HCT116 (cell line): ENCODE data around the gene SCML2. TPM values are rescaled to one million over a fixed set of nuclear protein-coding genes. Genes with fewer than 3 reads are reported as not detected.

Experiments
- ATAC-seq: fragments of 200-7000 bp; cut with Tn5 transposase; 2 replicates; pipeline ENCODE4 v1.9.1; 2020; ENCODE audit warnings: mild to moderate bottlenecking, moderate library complexity
- BruUV-seq: library from RNA; stranded (reverse); fragments of 400-500 nt; replicated peaks from 2 replicates; lab custom pipeline; 2021; lab: Mats Ljungman, UMichigan
- CTCF ChIA-PET: fragments of 300-600 bp; sonication (Branson Sonifier 250); formaldehyde crosslinking; loops from one replicate; lab custom pipeline; 2021; ENCODE audit warnings: antibody characterized with exemption; lab: Charles Lee
- POLR2A ChIA-PET: fragments of 300-600, 350-600 bp; sonication (Branson Sonifier 250); formaldehyde crosslinking; loops from one replicate; lab custom pipeline; 2021; ENCODE audit warnings: antibody characterized with exemption; lab: Charles Lee
- RAD21 ChIA-PET, 2 experiments: fragments of 300-600 bp; sonication (Branson Sonifier 250); formaldehyde crosslinking; loops; one replicate each; lab custom pipeline; 2023; ENCODE audit warnings: low total read pairs in 2 of 2; ENCODE audit not compliant: uncharacterized antibody in 2 of 2, unreplicated experiment in 2 of 2, low non-redundant PET in 1 of 2; lab: Charles Lee
- DNase-seq: peaks from one replicate; pipeline ENCODE4 v3.0.0-alpha.2; 2010; ENCODE audit warnings: low read depth, low spot score
- H2AFZ ChIP-seq: fragments of 200-600 bp; shearing (Covaris generic), sonication (generic); 2 replicates; pipeline ENCODE4 v1.6.1; 2017; ENCODE audit warnings: low read depth, mixed run types, mixed read lengths, antibody characterized with exemption, low read length; ENCODE audit not compliant: poor library complexity, severe bottlenecking
- H3K27ac ChIP-seq: 2 replicates; pipeline ENCODE4 v1.5.1; 2012; ENCODE audit warnings: low read depth, low read length
- H3K27me3 ChIP-seq: fragments of 200-600 bp; sonication (generic); 2 replicates; pipeline ENCODE4 v1.6.1; 2016; ENCODE audit warnings: mixed run types, low read length, mixed read lengths; ENCODE audit not compliant: insufficient read depth
- H3K36me3 ChIP-seq, 2 experiments: fragments of 200-500 bp in 1 of 2; fragments of 200-600 bp in 1 of 2; sonication (Bioruptor generic) in 1 of 2; sonication (generic) in 1 of 2; 2 replicates each; pipeline versions ENCODE4 v1.5.1 to v1.6.1; 2014 to 2016; ENCODE audit warnings: low read length in 2 of 2, inconsistent platforms in 1 of 2, mixed read lengths in 1 of 2, mixed run types in 1 of 2; ENCODE audit not compliant: insufficient read depth in 2 of 2, control insufficient read depth in 1 of 2
- H3K4me1 ChIP-seq, 2 experiments: fragments of 200-600 bp in 1 of 2; sonication (generic) in 1 of 2; 2 replicates each; pipeline versions ENCODE4 v1.5.1 to v1.6.1; 2012 to 2017; ENCODE audit warnings: low read length in 2 of 2, inconsistent platforms in 1 of 2, mild to moderate bottlenecking in 1 of 2, mixed read lengths in 1 of 2, mixed run types in 1 of 2, moderate library complexity in 1 of 2; ENCODE audit not compliant: insufficient read depth in 2 of 2, control insufficient read depth in 1 of 2
- H3K4me2 ChIP-seq: fragments of 200-600 bp; sonication (generic); 2 replicates; pipeline ENCODE4 v1.6.1; 2017; ENCODE audit warnings: mixed run types, low read length, mixed read lengths
- H3K4me3 ChIP-seq, 2 experiments: fragments of 200-600 bp in 1 of 2; sonication (generic) in 1 of 2; replicated peaks in 1 of 2; 2 replicates each; pipeline ENCODE4 v1.5.1; 2011 to 2016; ENCODE audit warnings: low read length in 2 of 2, control low read depth in 1 of 2, low read depth in 1 of 2, mild to moderate bottlenecking in 1 of 2, mixed read lengths in 1 of 2, mixed run types in 1 of 2
- H3K79me2 ChIP-seq: fragments of 200-600 bp; sonication (generic); 2 replicates; pipeline ENCODE4 v1.6.1; 2017; ENCODE audit warnings: mild to moderate bottlenecking, mixed run types, low read length, moderate library complexity, mixed read lengths; ENCODE audit not compliant: insufficient read depth
- H3K9ac ChIP-seq: fragments of 200-600 bp; sonication (generic); 2 replicates; pipeline ENCODE4 v1.6.1; 2016; ENCODE audit warnings: low read length, mixed read lengths
- H3K9me2 ChIP-seq: fragments of 200-600 bp; sonication (generic), shearing (Covaris generic); 2 replicates; pipeline ENCODE4 v1.6.1; 2017; ENCODE audit warnings: mixed run types, mild to moderate bottlenecking, moderate library complexity; ENCODE audit not compliant: insufficient read depth
- H3K9me3 ChIP-seq, 2 experiments: fragments of 200-500 bp in 1 of 2; fragments of 200-600 bp in 1 of 2; sonication (Bioruptor generic) in 1 of 2; sonication (generic) in 1 of 2; 2 replicates each; pipeline ENCODE4 v1.6.1; 2014 to 2017; ENCODE audit warnings: low read length in 2 of 2, mixed read lengths in 2 of 2, inconsistent platforms in 1 of 2, low read depth in 1 of 2, mild to moderate bottlenecking in 1 of 2, mixed run types in 1 of 2, moderate library complexity in 1 of 2; ENCODE audit not compliant: control insufficient read depth in 1 of 2, insufficient read depth in 1 of 2
- H4K20me1 ChIP-seq: fragments of 200-600 bp; sonication (generic), shearing (Covaris generic); 2 replicates; pipeline ENCODE4 v1.6.1; 2017; ENCODE audit warnings: mixed run types, mild to moderate bottlenecking, moderate library complexity; ENCODE audit not compliant: insufficient read depth
- ATF3 ChIP-seq: IDR thresholded peaks from 2 replicates; pipeline ENCODE4 v1.6.1; 2012
- CBX3 ChIP-seq: IDR thresholded peaks from 2 replicates; pipeline ENCODE4 v1.6.1; 2012; ENCODE audit warnings: low read depth
- CTCF ChIP-seq, 3 experiments: fragments of 200-600 bp in 1 of 3; sonication (generic) in 1 of 3; IDR thresholded peaks in 2 of 3; conservative IDR thresholded peaks in 1 of 3; 2 replicates each; pipeline ENCODE4 v1.5.1; 2012 to 2017; ENCODE audit warnings: low read depth in 2 of 3, low read length in 2 of 3, antibody characterized with exemption in 1 of 3, borderline replicate concordance in 1 of 3, control low read depth in 1 of 3, mild to moderate bottlenecking in 1 of 3, mixed read lengths in 1 of 3, mixed run types in 1 of 3, moderate library complexity in 1 of 3; ENCODE audit not compliant: insufficient read depth in 1 of 3
- EGR1 ChIP-seq: IDR thresholded peaks from 2 replicates; pipeline ENCODE4 v1.6.1; 2012; ENCODE audit warnings: low read depth
- EZH2phosphoT487 ChIP-seq: fragments of 200-600 bp; IDR thresholded peaks from 2 replicates; pipeline ENCODE4 v1.6.1; 2018; ENCODE audit warnings: antibody characterized with exemption, borderline replicate concordance
- POLR2AphosphoS5 ChIP-seq: IDR thresholded peaks from 2 replicates; pipeline ENCODE4 v1.6.1; 2011; ENCODE audit warnings: mild to moderate bottlenecking, low read depth, low read length, moderate library complexity
- RAD21 ChIP-seq: IDR thresholded peaks from 2 replicates; pipeline ENCODE4 v1.6.1; 2012; ENCODE audit warnings: low read depth, mild to moderate bottlenecking
- SP1 ChIP-seq: IDR thresholded peaks from 2 replicates; pipeline ENCODE4 v1.6.1; 2012; ENCODE audit warnings: low read depth
- SRF ChIP-seq: IDR thresholded peaks from 2 replicates; pipeline ENCODE4 v1.6.1; 2012; ENCODE audit warnings: low read depth
- YY1 ChIP-seq: IDR thresholded peaks from 2 replicates; pipeline ENCODE4 v1.6.1; 2011; ENCODE audit warnings: low read length, low read depth, moderate library complexity, mild to moderate bottlenecking; ENCODE audit not compliant: insufficient replicate concordance; ENCODE audit errors: extremely low read depth
- ZBTB33 ChIP-seq: IDR thresholded peaks from 2 replicates; pipeline ENCODE4 v1.6.1; 2011; ENCODE audit warnings: mild to moderate bottlenecking, low read length, moderate library complexity; ENCODE audit not compliant: insufficient replicate concordance; ENCODE audit errors: extremely low read depth
- intact Hi-C: fragments of 100-400 bp; cut with micrococcal nuclease; formaldehyde crosslinking; loops from 2 replicates; pipeline ENCODE4 v1.10.0; 2022
- total RNA-seq: library from RNA; stranded (reverse); gene quantifications from one replicate; pipeline ENCODE4 v1.2.1, GENCODE V29; 2021; ENCODE audit not compliant: unreplicated experiment

The SCML2 gene
- total RNA-seq, 1 experiment from 2014 or later: 5.2 TPM

GRCh38 chrX:18286322-18286831 lies 68.1 kb downstream of the SCML2 start:
- DNase-seq (no peak), ATAC-seq (no peak)
- no peaks in the 10 kb centered on the region for H4K20me1 ChIP-seq
- no peaks in the 10 kb centered on the region for H3K9me3 ChIP-seq
- ChIA-PET CTCF (no interaction called here), RAD21 (no interaction called here), POLR2A (no interaction called here)
- H3K27ac ChIP-seq: no peak overlapping the region
- no peaks in the 10 kb centered on the region for H3K9me2 ChIP-seq
- H3K4me2 ChIP-seq: no peak overlapping the region
- no peak for TF ChIP-seq YY1
- TF ChIP-seq SRF: no peak
- TF ChIP-seq CTCF (IDR thresholded peaks at IDR 0.05 in 2 of 3, conservative IDR thresholded peaks at IDR 0.05 in 1 of 3; ENCODE audit: borderline replicate concordance in 1 of 3, insufficient read depth in 1 of 3, low read depth in 2 of 3, low read length in 2 of 3): no peak
- TF ChIP-seq POLR2AphosphoS5: no peak
- TF ChIP-seq ZBTB33: no peak
- TF ChIP-seq SP1: no peak
- no peak for TF ChIP-seq EGR1
- TF ChIP-seq CBX3: no peak
- no peak for TF ChIP-seq ATF3
- no peak for TF ChIP-seq RAD21
- no peak for TF ChIP-seq EZH2phosphoT487
- H3K9ac ChIP-seq: no peak overlapping the region
- no peak overlapping the region for H2AFZ ChIP-seq
- no peaks in the 10 kb centered on the region for H3K36me3 ChIP-seq
- intact Hi-C loops: no loop called here
- H3K4me3 ChIP-seq: no peak overlapping the region
- H3K79me2 ChIP-seq: no peaks in the 10 kb centered on the region
- H3K4me1 ChIP-seq: no peaks in the 10 kb centered on the region
- no TSS peak for BruUV-seq
- no peaks in the 10 kb centered on the region for H3K27me3 ChIP-seq
